ENCODE data around the gene PRDM12. TPM values are rescaled to one million over a fixed set of nuclear protein-coding genes. Genes with fewer than 3 reads are reported as not detected.

The PRDM12 gene
- total and polyA plus RNA-seq, 2 donors (not counting 1 experiment from before 2014, with no cell fraction given): not detected

DNA sequence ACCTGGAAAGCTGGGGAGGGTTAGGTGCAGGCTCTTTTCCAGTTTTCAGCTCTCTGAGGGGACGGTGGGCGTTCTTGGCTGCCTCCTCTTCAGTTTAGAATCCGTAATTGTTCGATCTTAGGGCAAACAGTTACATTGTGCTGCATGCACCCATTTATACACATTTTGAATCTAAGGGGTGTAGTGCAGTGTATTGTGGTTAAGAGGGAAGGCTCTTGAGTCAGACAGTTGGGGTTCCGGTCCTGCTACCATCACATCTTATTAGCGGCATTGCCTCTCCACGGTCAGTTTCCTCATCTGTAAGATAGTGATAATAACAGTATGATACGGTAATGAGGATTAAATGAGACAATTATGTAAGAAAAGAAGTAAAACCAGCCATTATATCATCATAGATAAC is 29.8 kb downstream of the PRDM12 start:
- Histone ChIP-seq H3K79me2 (ENCODE audit: control insufficient read depth, insufficient read depth, low read length) (peaks cover 35% of the 10 kb centered on the region), H3K36me3 (replicated peaks in 1 of 2; ENCODE audit: control extremely low read depth in 1 of 2, control insufficient read depth in 1 of 2, extremely low read depth in 1 of 2, insufficient read depth in 2 of 2, low read length in 1 of 2) (peaks cover 0 to 30% of the 10 kb centered on the region in 2 experiments), H3K9me3 (ENCODE audit: control extremely low read depth in 1 of 3, control insufficient read depth in 2 of 3, insufficient read depth in 1 of 3, low read length in 2 of 3) (peaks cover 0 to 8% (median 0%) of the 10 kb centered on the region in 3 donors), H3K9ac (ENCODE audit: low read length) (peak overlapping the region; percentile 89), H3K4me1 (ENCODE audit: control insufficient read depth in 2 of 2, insufficient read depth in 2 of 2, low read length in 2 of 2) (peaks cover 18 to 19% of the 10 kb centered on the region in 2 donors), H4K20me1 (ENCODE audit: control insufficient read depth, insufficient read depth, low read length, poor library complexity, severe bottlenecking) (peaks cover 11% of the 10 kb centered on the region), H2AFZ (ENCODE audit: insufficient read depth, low read depth, low read length, poor library complexity, severe bottlenecking) (peak overlapping the region; percentile 98), H3K27me3 (replicated peaks in 1 of 4; ENCODE audit: control extremely low read depth in 1 of 4, control insufficient read depth in 3 of 4, insufficient read depth in 4 of 4, low read length in 3 of 4) (no peaks in the 10 kb centered on the region), H3K27ac (ENCODE audit: low read length in 2 of 2) (peak overlapping the region; percentile 8 to 66), H3K4me2 (replicated peaks; ENCODE audit: low read depth, low read length, poor library complexity, severe bottlenecking) (peak overlapping the region; percentile 89), H3K4me3 (ENCODE audit: control extremely low read depth in 1 of 5, extremely low read depth in 1 of 5, insufficient read depth in 1 of 5, low read depth in 2 of 5, low read length in 4 of 5) (peak overlapping the region; percentile 70 to 97 (median 74))
- ATAC-seq (ENCODE audit: low read depth) (no peak), DNase-seq (no peak)
- 0% methylated on average over 2 of the region's 8 CpGs for WGBS (ENCODE audit: insufficient coverage)
- ChIA-PET POLR2A (interaction anchor here (0.6 to 0.7 kb wide), 2 partner anchors 106 to 183 kb away, joined by 3 to 10 read pairs; no protein-coding TSS in a partner anchor), CTCF (interaction anchor here (1.0 to 2.4 kb wide), 7 partner anchors 7 to 352 kb away, joined by 3 to 22 read pairs (median 4); no protein-coding TSS in a partner anchor)
- intact Hi-C loops (cut with micrococcal nuclease): no loop called here
- H3K27ac Mint-ChIP-seq: peak overlapping the region; percentile 95
- H3K9me3 Mint-ChIP-seq (ENCODE audit: insufficient read depth): no peaks in the 10 kb centered on the region
- H3K27me3 Mint-ChIP-seq: no peaks in the 10 kb centered on the region
- peaks cover 46% of the 10 kb centered on the region for H3K4me1 Mint-ChIP-seq
- H3K4me3 Mint-ChIP-seq: peak overlapping the region; percentile 98
- no peak for TF ChIP-seq EZH2 (IDR thresholded peaks at IDR 0.05; ENCODE audit: borderline replicate concordance, insufficient read depth, low read depth, low read length, poor library complexity, severe bottlenecking)
- TF ChIP-seq, protein P1, sequence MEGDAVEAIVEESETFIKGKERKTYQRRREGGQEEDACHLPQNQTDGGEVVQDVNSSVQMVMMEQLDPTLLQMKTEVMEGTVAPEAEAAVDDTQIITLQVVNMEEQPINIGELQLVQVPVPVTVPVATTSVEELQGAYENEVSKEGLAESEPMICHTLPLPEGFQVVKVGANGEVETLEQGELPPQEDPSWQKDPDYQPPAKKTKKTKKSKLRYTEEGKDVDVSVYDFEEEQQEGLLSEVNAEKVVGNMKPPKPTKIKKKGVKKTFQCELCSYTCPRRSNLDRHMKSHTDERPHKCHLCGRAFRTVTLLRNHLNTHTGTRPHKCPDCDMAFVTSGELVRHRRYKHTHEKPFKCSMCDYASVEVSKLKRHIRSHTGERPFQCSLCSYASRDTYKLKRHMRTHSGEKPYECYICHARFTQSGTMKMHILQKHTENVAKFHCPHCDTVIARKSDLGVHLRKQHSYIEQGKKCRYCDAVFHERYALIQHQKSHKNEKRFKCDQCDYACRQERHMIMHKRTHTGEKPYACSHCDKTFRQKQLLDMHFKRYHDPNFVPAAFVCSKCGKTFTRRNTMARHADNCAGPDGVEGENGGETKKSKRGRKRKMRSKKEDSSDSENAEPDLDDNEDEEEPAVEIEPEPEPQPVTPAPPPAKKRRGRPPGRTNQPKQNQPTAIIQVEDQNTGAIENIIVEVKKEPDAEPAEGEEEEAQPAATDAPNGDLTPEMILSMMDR (IDR thresholded peaks at IDR 0.05): no peak

- Histone ChIP-seq H3K4me1 (ENCODE audit: control insufficient read depth in 2 of 2, insufficient read depth in 2 of 2, low read length in 2 of 2) (peaks cover 18 to 19% of the 10 kb centered on the region in 2 donors), H3K9ac (ENCODE audit: low read length) (no peak overlapping the region), H3K4me2 (replicated peaks; ENCODE audit: low read depth, low read length, poor library complexity, severe bottlenecking) (no peak overlapping the region), H4K20me1 (ENCODE audit: control insufficient read depth, insufficient read depth, low read length, poor library complexity, severe bottlenecking) (peaks cover 11% of the 10 kb centered on the region), H3K4me3 (ENCODE audit: control extremely low read depth in 1 of 5, extremely low read depth in 1 of 5, insufficient read depth in 1 of 5, low read depth in 2 of 5, low read length in 4 of 5) (no peak overlapping the region), H3K79me2 (ENCODE audit: control insufficient read depth, insufficient read depth, low read length) (peaks cover 39% of the 10 kb centered on the region), H3K27ac (ENCODE audit: low read length in 2 of 2) (no peak overlapping the region), H3K27me3 (replicated peaks in 1 of 4; ENCODE audit: control extremely low read depth in 1 of 4, control insufficient read depth in 3 of 4, insufficient read depth in 4 of 4, low read length in 3 of 4) (no peaks in the 10 kb centered on the region), H2AFZ (ENCODE audit: insufficient read depth, low read depth, low read length, poor library complexity, severe bottlenecking) (no peak overlapping the region), H3K36me3 (replicated peaks in 1 of 2; ENCODE audit: control extremely low read depth in 1 of 2, control insufficient read depth in 1 of 2, extremely low read depth in 1 of 2, insufficient read depth in 2 of 2, low read length in 1 of 2) (peaks cover 0 to 45% of the 10 kb centered on the region in 2 experiments), H3K9me3 (ENCODE audit: control extremely low read depth in 1 of 3, control insufficient read depth in 2 of 3, insufficient read depth in 1 of 3, low read length in 2 of 3) (peaks cover 0 to 8% (median 0%) of the 10 kb centered on the region in 3 donors)
- intact Hi-C loops (cut with micrococcal nuclease): no loop called here
- Mint-ChIP-seq H3K4me3 (no peak overlapping the region), H3K27ac (no peak overlapping the region), H3K4me1 (peaks cover 40% of the 10 kb centered on the region), H3K9me3 (ENCODE audit: insufficient read depth) (no peaks in the 10 kb centered on the region), H3K27me3 (no peaks in the 10 kb centered on the region)
- ChIA-PET CTCF (interaction anchor here (0.7 to 2.1 kb wide), 2 partner anchors 10 to 12 kb away, joined by 3 to 17 read pairs; no protein-coding TSS in a partner anchor), POLR2A (interaction anchor here (0.6 kb wide), 1 partner anchor 13 kb away, joined by 5 read pairs; no protein-coding TSS in a partner anchor)
- WGBS (ENCODE audit: insufficient coverage): 91% methylated on average over 3 of the region's 4 CpGs
- TF ChIP-seq, protein P1 (IDR thresholded peaks at IDR 0.05): no peak
- TF ChIP-seq EZH2 (IDR thresholded peaks at IDR 0.05; ENCODE audit: borderline replicate concordance, insufficient read depth, low read depth, low read length, poor library complexity, severe bottlenecking): no peak
- DNase-seq: no peak
- ATAC-seq (ENCODE audit: low read depth): no peak
Observed at GRCh38 chr9:130696139-130696650, 31.8 kb downstream of the PRDM12 start.
